NCI-H2196 treated with DMSO at 0.1 percent for 48 hours (cell line): ENCODE results near the gene AKR1C3.
"Not testable (repeated sequence)": the region's sequence is repeated elsewhere in the genome, so short reads cannot be mapped to it uniquely, and the experiment has no call there.

ENCODE experiments used
- DNase-seq: peaks from one replicate; lab custom pipeline; 2025; ENCODE audit not compliant: unreplicated experiment; lab: John Stamatoyannopoulos, UW

AKR1C3 gene

DNA sequence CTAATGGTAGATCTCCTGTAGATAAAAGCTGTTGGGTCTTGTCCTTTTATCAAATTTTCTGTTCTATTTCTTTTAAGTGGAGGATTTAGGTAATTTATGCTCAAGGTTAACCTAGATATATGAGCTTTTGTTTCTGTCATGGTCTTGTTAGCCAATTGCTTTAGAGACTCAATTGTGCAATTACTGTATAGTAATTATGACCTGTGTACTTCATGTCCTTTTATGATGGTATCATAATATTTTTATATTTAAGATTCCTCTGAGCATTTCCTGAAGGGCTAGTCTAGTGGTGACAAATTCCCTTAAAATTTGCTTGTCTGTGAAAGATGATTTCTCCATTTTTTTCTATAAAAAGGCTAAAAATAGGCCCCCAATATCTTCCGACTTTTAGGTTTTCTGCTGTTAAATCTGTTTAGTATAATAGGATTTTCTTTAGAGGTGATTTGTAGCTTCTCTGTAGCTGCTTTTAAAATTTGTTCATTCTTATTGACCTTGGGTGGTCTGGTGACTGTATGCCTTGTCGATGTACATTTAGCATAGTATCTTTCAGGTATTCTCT lies 5.4 kb upstream of the AKR1C3 start:
- no peak for DNase-seq

DNA sequence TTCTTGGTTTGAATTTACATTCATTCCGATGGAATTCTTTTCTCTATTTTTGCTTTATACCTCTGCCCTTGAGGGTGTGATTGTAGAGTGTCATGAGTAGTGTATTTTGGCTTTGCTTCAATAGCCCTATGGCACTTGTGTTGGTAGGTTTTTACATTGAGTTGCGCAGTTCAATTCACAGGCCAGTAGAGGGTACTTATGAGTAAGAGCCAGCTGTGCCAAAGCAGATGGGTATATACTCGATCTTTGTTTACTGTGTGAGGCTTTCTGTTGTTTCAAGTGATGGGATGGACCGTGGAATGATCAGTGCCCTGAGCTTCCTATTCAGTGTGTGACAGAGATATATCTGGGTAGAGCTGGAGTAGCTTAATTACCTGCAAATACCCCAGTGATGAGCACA lies 4.3 kb upstream of the AKR1C3 start:
- no peak for DNase-seq

DNA sequence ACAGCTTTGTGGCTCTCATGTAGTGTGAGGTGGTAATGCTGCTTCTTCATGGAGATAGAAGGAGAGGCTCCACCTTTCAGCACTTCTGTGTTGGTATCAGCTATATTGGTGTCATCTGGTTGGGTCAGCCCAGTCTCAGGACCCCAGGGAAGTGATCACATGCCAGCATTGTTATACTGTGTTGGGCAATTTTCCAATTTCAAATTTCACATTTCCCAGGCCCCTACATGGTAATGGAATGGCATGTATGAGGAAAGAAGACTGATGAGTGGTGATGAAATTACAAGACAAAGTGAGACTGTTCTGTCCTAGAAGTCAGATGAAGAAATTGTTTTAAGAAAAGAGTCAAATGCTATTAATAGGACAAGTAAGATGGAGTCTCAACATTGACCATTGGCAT lies 3.7 kb upstream of the AKR1C3 start:
- no peak for DNase-seq

DNA sequence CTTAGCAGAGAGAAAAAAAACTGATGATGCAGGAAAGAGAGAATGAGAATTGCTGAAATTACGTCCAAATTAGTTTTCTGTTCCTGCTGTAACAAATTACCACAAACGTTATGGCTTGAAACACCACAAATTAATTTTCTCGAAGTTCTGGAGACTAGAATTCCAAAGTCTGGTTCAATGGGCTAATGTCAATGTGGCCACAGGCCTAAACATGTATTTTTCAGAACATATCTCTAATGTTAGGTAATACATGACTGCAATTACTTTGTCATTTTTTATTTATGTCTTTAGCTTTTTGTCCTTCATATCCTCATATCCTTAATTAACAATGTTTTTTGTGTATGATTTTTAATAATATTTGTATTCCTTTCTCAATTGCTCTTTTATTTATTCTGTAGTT lies 3.0 kb upstream of the AKR1C3 start:
- DNase-seq = no peak

- no peak for DNase-seq
Measured at GRCh38 chr10:5092375-5092774, 1.8 kb upstream of the AKR1C3 start.

- no peak for DNase-seq
Measured at GRCh38 chr10:5092848-5093790, 1.1 kb upstream of the AKR1C3 start.

- no peak for DNase-seq
Measured at GRCh38 chr10:5095687-5096086, 1.5 kb downstream of the AKR1C3 start.

DNA sequence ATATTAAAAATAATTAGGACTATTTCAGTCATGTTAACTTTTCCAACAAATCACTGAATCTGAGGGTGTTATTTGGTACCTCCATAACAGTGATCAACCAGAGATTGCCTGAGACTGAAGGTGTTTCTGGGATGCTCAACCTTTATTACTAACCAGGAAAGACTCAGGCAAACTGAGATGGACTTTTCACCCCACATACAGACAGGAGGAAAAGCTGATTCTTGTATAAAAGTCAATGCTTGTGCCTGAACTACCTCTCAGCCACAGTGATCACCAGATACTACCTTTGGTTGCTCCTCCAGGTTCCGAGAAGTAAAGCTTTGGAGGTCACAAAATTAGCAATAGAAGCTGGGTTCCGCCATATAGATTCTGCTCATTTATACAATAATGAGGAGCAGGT lies 1.9 kb downstream of the AKR1C3 start:
- DNase-seq = no peak

DNA sequence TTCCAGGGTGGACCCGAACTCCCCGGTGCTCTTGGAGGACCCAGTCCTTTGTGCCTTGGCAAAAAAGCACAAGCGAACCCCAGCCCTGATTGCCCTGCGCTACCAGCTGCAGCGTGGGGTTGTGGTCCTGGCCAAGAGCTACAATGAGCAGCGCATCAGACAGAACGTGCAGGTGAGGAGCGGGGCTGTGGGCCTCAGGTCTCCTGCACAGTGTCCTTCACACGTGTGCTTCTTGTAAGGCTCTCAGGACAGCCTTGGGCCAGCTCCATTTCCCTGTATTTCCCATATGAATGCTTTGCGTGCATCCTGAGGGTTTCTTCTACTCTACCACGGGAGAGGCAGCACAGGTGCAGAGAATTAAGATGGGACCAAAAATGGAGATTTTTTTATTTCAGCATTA lies 8.3 kb downstream of the AKR1C3 start:
- DNase-seq = not testable (repeated sequence)

DNA sequence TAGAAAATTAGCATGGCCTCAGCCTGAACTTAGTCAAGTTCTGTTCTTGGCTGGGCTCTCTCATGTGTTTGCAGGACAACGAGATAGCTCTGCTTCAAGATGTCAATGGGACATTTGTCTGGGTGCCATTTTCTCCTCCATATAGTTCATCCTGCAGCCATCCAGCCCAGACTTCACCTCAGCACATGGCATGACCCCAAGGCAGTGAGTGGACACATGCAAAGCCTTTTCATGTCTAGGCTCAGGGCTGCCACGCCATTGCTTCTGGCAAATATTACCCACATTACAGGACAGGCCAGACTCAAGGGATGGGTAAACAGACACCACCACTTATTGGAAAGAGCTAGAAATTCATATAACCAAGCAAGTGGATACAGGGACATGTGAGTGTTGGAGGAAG lies 9.3 kb downstream of the AKR1C3 start:
- DNase-seq = no peak

DNA sequence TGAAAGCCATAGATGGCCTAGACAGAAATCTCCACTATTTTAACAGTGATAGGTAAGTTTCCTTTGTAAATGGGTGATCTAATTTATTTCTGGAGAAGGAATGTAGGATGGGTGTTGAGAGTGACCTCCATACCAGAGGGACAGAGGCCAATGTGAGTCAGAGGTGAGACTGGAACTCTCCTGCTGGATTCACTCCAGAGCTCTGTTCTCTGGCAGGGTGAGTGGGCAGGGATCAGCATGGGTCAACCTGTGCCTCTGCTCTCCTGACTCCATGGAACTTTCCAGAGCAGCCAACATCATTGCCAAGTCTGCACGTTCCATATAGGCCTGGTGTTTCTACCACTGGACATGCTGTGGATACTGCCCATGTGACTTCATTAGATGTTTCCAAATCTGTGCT lies 11.4 kb downstream of the AKR1C3 start:
- DNase-seq = no peak

- DNase-seq = no peak
Measured at GRCh38 chr10:5106553-5106952, 12.3 kb downstream of the AKR1C3 start.

DNA sequence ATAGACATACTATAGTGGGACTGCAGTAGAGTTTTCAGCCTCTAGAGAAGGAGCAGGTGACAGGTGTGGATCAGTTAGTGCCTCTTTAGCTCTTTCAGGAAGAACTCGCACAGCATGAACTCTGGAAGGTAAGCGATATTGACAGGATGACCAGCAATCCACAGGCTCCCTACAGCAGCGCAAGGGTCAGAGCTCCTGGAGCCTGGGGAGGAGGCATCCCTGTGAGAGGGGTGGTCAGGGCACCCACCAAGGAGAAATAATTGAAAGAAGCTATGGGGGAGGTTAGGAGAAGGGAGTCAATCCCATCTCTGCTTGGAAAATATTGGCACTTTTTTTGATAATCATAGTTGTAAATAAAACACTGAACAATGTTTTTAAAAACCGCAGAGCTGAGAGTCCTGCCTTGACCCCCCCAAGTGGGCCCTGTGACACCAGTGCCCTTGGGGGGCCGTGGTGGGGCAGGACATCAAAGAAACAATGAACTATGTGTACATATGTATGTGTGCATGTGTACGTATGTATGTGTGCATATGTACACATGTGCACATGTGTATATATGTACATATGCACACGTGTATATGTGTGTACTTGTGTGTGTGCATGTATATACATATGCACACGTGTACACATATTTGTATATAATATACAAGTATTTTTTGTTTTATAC lies 13.8 kb downstream of the AKR1C3 start:
- DNase-seq = no peak

- DNase-seq = no peak
Measured at GRCh38 chr10:5108658-5109416, 14.6 kb downstream of the AKR1C3 start.

GRCh38 chr10:5109861-5110260 lies 15.6 kb downstream of the AKR1C3 start:
- DNase-seq = not testable (repeated sequence)

DNA sequence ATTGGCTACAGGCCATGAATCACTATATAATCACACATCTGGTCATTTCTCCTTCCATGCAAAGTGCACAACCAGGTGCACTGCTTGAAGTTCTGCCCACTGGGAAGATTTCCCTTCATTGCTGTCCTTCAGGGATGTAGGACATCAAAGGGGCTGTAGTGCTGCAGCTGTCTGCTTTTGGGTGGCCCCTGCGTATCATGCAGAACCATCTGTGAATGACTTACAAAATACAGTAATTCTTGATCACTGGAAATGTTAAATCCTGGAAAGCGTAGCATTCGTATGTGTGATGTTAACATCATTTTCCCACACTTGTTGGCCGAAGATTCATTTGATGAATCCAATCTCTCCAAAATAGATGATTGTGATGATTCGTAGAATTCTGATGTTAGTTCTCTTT lies 22.4 kb downstream of the AKR1C3 start:
- DNase-seq = no peak

DNA sequence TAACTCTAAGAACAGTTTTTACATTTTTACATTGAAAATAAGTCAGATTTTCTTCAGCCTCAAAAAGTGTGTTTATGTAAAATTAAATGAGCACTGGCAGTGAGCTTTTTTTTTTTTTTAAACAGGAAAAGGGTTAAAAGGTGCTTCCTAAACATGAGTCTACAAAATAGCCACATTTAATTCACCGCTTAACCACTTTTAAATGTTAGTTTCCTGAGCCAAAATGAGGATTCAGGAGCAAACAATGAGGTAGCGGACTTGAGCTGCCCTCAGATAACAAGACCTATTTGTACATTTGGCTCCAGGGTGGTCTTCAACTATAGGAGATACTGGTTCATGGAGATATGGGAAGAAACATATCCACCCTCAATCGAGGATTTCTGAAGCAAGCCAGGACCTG lies 22.8 kb downstream of the AKR1C3 start:
- no peak for DNase-seq

- DNase-seq = not testable (repeated sequence)
Measured at GRCh38 chr10:5119997-5120396, 25.8 kb downstream of the AKR1C3 start.

DNA sequence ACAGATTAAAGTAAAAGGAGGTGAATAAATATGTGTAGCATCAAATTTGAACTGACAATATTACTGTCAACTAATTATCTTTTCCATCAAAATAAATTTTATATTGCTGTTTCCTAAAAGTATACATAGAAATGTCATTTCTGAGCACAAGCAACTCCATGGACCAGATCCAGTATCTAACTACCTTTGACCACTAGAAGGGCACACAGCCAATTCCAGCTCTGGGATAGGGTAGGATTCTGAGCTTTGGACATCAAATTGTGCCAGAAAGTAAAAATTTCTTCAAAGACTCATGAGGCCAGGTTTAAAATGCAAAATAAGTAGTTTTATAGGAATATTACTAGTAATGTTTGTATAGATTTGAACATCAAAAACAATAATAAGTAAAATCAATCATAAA lies 29.7 kb downstream of the AKR1C3 start:
- DNase-seq = no peak

DNA sequence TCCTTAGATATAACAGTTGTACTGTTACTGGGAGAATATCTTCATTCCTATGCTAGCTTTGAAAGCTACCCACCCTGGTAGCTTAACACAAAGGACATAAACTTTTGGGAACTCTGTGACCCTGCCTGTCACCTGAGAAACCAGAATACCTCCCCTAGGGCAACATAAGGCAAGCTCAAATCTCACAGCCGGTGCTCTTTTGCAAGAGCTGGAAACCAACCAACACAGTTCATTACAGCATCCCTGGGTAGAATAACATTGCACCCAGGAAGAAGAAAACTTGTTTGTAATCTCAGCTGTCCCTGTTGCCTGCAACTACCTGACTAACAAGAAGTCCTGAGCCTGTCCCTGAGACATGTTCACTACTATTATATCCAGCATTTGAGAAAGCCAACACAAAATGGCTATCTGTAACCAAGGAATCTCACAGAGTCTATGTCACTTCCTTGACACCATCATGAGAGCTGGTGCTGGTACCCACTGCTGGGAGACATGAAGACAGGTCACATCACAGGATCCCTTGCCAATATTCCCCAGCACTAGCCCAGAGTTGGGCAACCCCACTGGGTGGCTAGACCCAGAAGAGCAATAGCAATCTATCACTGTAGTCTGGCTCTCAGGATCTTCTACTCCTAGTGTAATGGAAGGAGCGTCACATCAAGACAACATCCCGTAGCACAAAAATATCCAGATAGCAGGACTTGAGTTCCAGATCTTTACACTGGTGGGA lies 31.3 kb downstream of the AKR1C3 start:
- DNase-seq = no peak

DNA sequence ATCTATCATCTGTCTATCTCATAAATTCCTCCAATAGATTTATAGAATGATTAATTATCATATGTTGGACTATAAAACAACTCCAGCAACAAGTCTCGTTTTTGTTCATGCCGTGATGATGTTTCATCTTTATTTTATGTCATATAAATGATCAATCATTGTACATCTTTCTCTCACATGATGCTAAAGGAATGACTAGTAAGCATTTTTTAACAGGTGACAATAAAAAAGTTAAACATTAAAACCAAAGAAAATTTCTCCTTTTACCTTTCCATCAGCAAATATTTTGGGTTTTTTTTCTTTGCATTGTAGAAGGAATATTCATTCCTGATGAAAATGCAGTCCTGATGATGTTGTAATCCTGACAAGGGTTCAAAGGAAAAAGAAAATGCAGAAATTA lies 41.4 kb downstream of the AKR1C3 start:
- DNase-seq = no peak
